ENCODE results near the gene CACNA1F. TPM values are rescaled to one million over a fixed set of nuclear protein-coding genes. Genes with fewer than 3 reads are reported as not detected.
A peak's percentile ranks its signal among the peaks of the same experiment; 100 is the strongest.

The CACNA1F gene
- total and polyA plus RNA-seq, 9 donors, result 0.01 to 0.09 (median 0.04) TPM; not detected in 4

DNA sequence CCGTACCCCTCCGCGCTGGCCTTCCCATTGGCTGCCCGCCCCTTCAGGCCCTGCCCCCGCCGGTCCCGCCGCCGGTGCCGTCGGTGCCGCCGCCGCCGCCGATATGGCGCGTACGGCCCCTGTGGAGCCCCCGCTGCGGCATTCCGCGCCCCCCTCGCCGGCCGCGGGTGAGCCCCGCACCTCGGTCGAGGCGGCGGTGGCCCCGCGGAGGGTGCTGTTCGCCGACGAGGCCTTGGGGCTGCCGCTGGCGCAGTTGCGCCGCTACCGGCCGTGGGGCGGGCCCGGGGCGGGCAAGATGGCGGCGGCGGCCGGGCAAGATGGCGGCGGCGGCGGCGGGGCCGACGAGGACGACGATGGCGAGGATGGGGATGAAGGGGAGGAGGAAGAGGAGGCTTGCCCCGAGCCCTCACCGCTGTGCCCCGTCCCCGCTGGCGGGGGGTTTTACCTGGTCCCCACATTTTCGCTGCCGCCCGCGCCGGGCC lies 36.7 kb upstream of the CACNA1F start, which contains the start of gene PPP1R3F:
Gene PPP1R3F, plus strand, starts transcription at position 27 of the 482 bp plus-strand sequence. Its CDS starts 77 bp downstream, at position 104.
- H3K4me1 ChIP-seq (ENCODE audit: control insufficient read depth, insufficient read depth, low read length), result peaks cover 19% of the 10 kb centered on the region
- no peak for DNase-seq
- no peaks in the 10 kb centered on the region for H3K9me3 ChIP-seq (replicated peaks; ENCODE audit: control insufficient read depth, low read depth, low read length)
- WGBS (ENCODE audit: insufficient coverage), result 40% methylated on average over 70 of the region's 70 CpGs
- peaks cover 2% of the 10 kb centered on the region for H3K27me3 ChIP-seq (ENCODE audit: control insufficient read depth, insufficient read depth, low read length)
- no peaks in the 10 kb centered on the region for H3K36me3 ChIP-seq (ENCODE audit: control insufficient read depth, insufficient read depth, low read length)
- H3K4me3 ChIP-seq (ENCODE audit: low read length), result peak within 1 kb of the TSS; percentile 64
- peak within 1 kb of the TSS; percentile 97 for H3K27ac ChIP-seq (ENCODE audit: low read length)

DNA sequence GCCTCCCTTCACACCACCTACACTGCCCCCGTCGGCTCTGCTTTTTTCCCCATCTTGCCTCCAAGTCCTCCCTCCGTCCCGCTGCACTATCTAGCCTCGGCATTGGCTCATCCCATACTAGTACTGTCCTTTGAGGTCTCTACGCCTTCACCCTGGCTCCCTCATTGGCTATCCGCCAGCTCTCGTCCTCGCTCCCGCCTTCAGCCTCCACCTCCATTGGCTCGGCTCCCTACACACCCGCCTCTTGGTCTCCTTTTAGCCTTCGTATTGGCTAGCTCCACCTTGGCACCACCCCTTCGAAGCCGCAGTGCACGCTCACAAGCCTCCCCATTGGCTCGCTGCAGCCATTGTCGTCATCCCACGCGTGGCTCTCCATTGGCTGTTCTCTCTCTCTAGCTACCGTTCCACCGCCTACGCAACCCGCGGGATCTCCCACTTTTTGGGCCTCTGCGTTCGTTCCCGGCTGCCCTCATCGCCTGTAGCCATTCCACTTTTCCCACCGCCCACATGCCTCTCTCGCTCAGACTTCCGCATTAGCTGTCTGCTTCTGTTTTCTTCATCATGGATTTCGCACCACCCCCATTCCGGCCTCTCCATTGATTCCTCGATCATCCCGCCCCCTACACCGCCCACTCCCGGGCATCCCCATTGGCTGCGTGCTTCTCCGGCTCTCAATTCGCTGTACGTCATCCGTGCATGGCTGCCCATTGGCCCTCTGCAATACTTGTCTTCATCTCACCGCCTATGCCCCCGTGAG lies 36.0 kb upstream of the CACNA1F start:
- no peaks in the 10 kb centered on the region for H3K9me3 ChIP-seq (replicated peaks; ENCODE audit: control insufficient read depth, low read depth, low read length)
- peaks cover 19% of the 10 kb centered on the region for H3K4me1 ChIP-seq (ENCODE audit: control insufficient read depth, insufficient read depth, low read length)
- WGBS (ENCODE audit: insufficient coverage), result 41% methylated on average over 45 of the region's 45 CpGs
- no peaks in the 10 kb centered on the region for H3K36me3 ChIP-seq (ENCODE audit: control insufficient read depth, insufficient read depth, low read length)
- peak; percentile 99 for DNase-seq
- H3K27ac ChIP-seq (ENCODE audit: low read length), result peak overlapping the region; percentile 97
- no peaks in the 10 kb centered on the region for H3K27me3 ChIP-seq (ENCODE audit: control insufficient read depth, insufficient read depth, low read length)
- peak overlapping the region; percentile 53 for H3K4me3 ChIP-seq (ENCODE audit: low read length)

DNA sequence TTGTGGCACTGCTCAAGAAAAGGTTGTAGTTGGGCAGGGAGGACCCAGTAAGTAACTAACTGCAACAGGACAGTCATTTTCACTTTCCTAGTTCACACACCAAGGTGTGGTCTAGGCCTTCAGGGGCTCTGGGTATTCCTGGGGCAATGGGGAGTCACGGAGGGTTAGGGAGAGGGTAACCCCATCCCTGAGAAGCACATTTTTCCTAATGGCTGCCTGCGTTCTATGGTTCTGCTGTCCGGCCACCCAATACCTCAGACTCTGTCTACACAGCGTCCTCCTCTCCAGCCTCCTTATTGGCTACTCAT lies 35.5 kb upstream of the CACNA1F start:
- no peaks in the 10 kb centered on the region for H3K27me3 ChIP-seq (ENCODE audit: control insufficient read depth, insufficient read depth, low read length)
- DNase-seq, result no peak
- 49% methylated on average over 3 of the region's 4 CpGs for WGBS (ENCODE audit: insufficient coverage)
- no peaks in the 10 kb centered on the region for H3K36me3 ChIP-seq (ENCODE audit: control insufficient read depth, insufficient read depth, low read length)
- peak overlapping the region; percentile 97 for H3K27ac ChIP-seq (ENCODE audit: low read length)
- no peaks in the 10 kb centered on the region for H3K9me3 ChIP-seq (replicated peaks; ENCODE audit: control insufficient read depth, low read depth, low read length)
- H3K4me3 ChIP-seq (ENCODE audit: low read length), result peak overlapping the region; percentile 53
- H3K4me1 ChIP-seq (ENCODE audit: control insufficient read depth, insufficient read depth, low read length), result peaks cover 19% of the 10 kb centered on the region

DNA sequence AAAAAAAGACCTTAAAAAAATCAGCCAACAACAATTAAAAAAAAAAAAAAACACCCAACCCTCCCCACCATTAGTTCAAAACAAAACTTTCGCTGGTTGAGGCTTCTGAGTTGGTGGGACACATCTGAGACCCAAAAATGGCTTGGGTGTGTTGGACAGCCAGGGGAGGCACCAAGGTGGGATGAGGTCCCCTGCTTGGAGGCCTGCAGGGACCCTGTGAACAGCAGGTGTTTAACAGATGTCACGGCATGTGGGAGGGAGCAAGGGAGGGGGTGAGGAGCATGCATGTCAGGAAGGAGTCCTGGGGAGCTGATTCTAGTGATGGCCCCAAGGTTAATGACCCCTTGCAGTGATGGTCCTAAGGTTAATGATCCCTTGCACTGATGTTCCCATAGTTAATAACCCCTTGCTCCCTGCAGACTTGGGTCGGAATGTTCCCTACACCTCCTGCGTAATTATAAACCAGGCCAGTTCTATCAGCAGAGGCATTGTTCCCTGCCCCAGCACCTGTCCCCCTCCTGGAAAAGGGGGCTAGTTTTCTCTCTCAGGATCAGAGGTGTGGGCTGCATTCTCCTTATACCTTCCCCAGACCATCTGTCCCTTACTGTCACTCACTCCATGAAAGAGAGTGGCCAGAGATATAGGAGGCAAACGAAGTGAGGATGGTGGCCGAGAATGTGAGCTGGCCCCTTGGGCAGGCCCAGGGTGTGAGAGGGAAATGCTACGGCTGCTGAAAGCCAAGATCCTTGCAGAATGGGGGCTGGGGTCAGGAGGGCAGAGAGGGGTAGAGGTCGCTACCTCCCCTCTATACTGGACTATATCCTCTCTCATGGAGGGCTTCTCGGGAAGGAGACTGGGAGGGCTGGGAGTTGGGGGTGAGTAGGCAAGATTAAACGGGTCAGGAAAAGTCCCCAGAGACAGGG lies 33.6 kb upstream of the CACNA1F start:
- DNase-seq, result no peak
- H3K27me3 ChIP-seq (ENCODE audit: control insufficient read depth, insufficient read depth, low read length), result no peaks in the 10 kb centered on the region
- H3K9me3 ChIP-seq (replicated peaks; ENCODE audit: control insufficient read depth, low read depth, low read length), result no peaks in the 10 kb centered on the region
- H3K27ac ChIP-seq (ENCODE audit: low read length), result no peak overlapping the region
- H3K4me1 ChIP-seq (ENCODE audit: control insufficient read depth, insufficient read depth, low read length), result peaks cover 13% of the 10 kb centered on the region
- no peak overlapping the region for H3K4me3 ChIP-seq (ENCODE audit: low read length)
- no peaks in the 10 kb centered on the region for H3K36me3 ChIP-seq (ENCODE audit: control insufficient read depth, insufficient read depth, low read length)
- 43% methylated on average over 2 of the region's 10 CpGs for WGBS (ENCODE audit: insufficient coverage)

- H3K27ac ChIP-seq (ENCODE audit: low read length), result no peak within 1 kb of the TSS
- no peaks in the 10 kb centered on the region for H3K27me3 ChIP-seq (ENCODE audit: control insufficient read depth, insufficient read depth, low read length)
- H3K36me3 ChIP-seq (ENCODE audit: control insufficient read depth, insufficient read depth, low read length), result no peaks in the 10 kb centered on the region
- no peaks in the 10 kb centered on the region for H3K9me3 ChIP-seq (replicated peaks; ENCODE audit: control insufficient read depth, low read depth, low read length)
- no peaks in the 10 kb centered on the region for H3K4me1 ChIP-seq (ENCODE audit: control insufficient read depth, insufficient read depth, low read length)
- WGBS (ENCODE audit: insufficient coverage), result 90% methylated on average over 2 of the region's 11 CpGs
- DNase-seq, result no peak
- no peak within 1 kb of the TSS for H3K4me3 ChIP-seq (ENCODE audit: low read length)
These were observed 31.3 kb upstream of the CACNA1F start, which contains the start of gene FOXP3 for GRCh38 chrX:49264460-49264859. Gene FOXP3 (minus strand): TSS chrX:49264710. CDS start chrX:49258505, 6,205 bp downstream.

GRCh38 chrX:49263631-49264030 lies 30.5 kb upstream of the CACNA1F start:
- Histone ChIP-seq H3K27ac (ENCODE audit: low read length) (no peak overlapping the region), H3K4me3 (ENCODE audit: low read length) (no peak overlapping the region), H3K9me3 (replicated peaks; ENCODE audit: control insufficient read depth, low read depth, low read length) (no peaks in the 10 kb centered on the region), H3K36me3 (ENCODE audit: control insufficient read depth, insufficient read depth, low read length) (no peaks in the 10 kb centered on the region), H3K4me1 (ENCODE audit: control insufficient read depth, insufficient read depth, low read length) (no peaks in the 10 kb centered on the region), H3K27me3 (ENCODE audit: control insufficient read depth, insufficient read depth, low read length) (no peaks in the 10 kb centered on the region)
- WGBS (ENCODE audit: insufficient coverage), result 82% methylated on average over 8 of the region's 10 CpGs
- no peak for DNase-seq

DNA sequence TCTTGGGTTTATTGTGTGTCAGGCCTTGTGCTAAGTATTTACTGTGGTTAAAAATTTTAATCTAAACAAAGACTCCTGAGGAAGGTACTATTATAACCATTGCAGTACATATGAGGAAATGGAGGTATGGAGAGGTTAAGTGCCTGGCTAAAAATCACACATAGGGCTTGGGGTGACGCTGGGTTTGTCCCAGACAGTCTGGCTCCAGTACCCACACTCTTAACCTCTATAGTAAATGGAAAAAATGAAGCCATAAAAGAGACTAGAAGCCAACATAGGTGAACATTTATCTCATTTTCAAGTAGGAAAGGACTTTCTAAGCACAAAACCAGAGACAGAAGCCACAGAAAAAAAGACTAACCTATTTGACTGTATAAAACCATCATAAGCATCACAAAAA lies 29.5 kb upstream of the CACNA1F start:
- Histone ChIP-seq H3K36me3 (ENCODE audit: control insufficient read depth, insufficient read depth, low read length) (no peaks in the 10 kb centered on the region), H3K4me1 (ENCODE audit: control insufficient read depth, insufficient read depth, low read length) (no peaks in the 10 kb centered on the region), H3K27ac (ENCODE audit: low read length) (no peak overlapping the region), H3K27me3 (ENCODE audit: control insufficient read depth, insufficient read depth, low read length) (no peaks in the 10 kb centered on the region), H3K4me3 (ENCODE audit: low read length) (no peak overlapping the region), H3K9me3 (replicated peaks; ENCODE audit: control insufficient read depth, low read depth, low read length) (no peaks in the 10 kb centered on the region)
- no CpG with 5 or more reads among the region's 1 CpG for WGBS (ENCODE audit: insufficient coverage)
- DNase-seq, result no peak

DNA sequence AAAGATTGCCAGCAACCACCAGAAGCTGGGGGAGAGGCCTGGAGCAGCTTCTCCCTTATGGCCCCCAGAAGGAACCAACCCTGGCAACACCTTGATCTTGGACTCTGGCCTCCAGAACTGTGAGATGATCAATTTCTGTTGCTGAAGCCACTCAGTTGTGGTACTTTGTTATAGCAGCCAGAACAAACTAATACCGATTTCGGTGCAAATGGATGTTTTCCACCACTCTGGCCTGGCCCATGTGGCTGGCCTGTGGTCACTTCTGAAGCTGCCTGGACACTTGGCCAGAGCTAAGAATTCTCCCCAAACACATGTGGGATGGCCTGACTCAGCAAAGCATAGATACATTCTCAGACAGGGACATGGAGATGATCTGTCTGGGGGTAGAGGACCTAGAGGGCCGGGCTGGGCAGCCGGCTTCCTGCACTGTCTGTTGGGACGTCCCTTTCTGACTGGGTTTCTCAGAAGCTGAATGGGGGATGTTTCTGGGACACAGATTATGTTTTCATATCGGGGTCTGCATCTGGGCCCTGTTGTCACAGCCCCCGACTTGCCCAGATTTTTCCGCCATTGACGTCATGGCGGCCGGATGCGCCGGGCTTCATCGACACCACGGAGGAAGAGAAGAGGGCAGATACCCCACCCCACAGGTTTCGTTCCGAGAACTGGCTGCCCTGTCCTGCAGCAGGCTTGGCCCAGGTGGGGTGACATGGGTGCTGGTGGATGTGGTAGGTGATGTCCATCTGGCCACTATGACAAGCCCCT lies 27.3 kb upstream of the CACNA1F start:
- 96% methylated on average over 11 of the region's 17 CpGs for WGBS (ENCODE audit: insufficient coverage)
- no peak overlapping the region for H3K4me3 ChIP-seq (ENCODE audit: low read length)

DNA sequence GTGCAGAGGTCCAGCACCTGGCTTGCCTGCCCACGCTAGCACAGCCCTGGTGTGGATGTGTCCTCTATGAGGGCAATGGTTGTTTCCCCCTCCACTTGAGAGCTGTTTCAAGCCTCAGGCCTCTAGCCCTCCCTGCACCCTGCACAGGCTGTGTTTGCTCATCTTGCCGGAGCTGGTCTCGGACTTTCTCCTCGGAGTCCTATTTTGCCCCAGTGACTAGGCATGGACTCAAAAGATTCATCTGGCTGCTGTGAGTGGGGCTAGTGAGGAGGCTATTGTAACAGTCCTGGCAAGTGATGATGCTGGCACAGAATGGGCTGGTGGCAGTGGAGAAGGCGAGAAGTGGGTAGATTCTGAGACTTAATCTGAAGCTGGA lies 25.6 kb upstream of the CACNA1F start:
- Histone ChIP-seq H3K27ac (ENCODE audit: low read length) (no peak overlapping the region), H3K4me1 (ENCODE audit: control insufficient read depth, insufficient read depth, low read length) (no peaks in the 10 kb centered on the region), H3K36me3 (ENCODE audit: control insufficient read depth, insufficient read depth, low read length) (no peaks in the 10 kb centered on the region), H3K4me3 (ENCODE audit: low read length) (no peak overlapping the region), H3K27me3 (ENCODE audit: control insufficient read depth, insufficient read depth, low read length) (peaks cover under 1% of the 10 kb centered on the region), H3K9me3 (replicated peaks; ENCODE audit: control insufficient read depth, low read depth, low read length) (no peaks in the 10 kb centered on the region)
- 83% methylated on average over 3 of the region's 5 CpGs for WGBS (ENCODE audit: insufficient coverage)
- no peak for DNase-seq

More for the DNA sequence above, 27.3 kb upstream of the CACNA1F start:
- Histone ChIP-seq H3K36me3 (ENCODE audit: control insufficient read depth, insufficient read depth, low read length) (no peaks in the 10 kb centered on the region), H3K27me3 (ENCODE audit: control insufficient read depth, insufficient read depth, low read length) (no peaks in the 10 kb centered on the region), H3K9me3 (replicated peaks; ENCODE audit: control insufficient read depth, low read depth, low read length) (no peaks in the 10 kb centered on the region), H3K27ac (ENCODE audit: low read length) (no peak overlapping the region), H3K4me1 (ENCODE audit: control insufficient read depth, insufficient read depth, low read length) (no peaks in the 10 kb centered on the region)
- DNase-seq, result no peak

Measured in muscle of leg (tissue), 11 donors.